ENCODE data around the gene PGPEP1. TPM values are rescaled to one million over a fixed set of nuclear protein-coding genes. Genes with fewer than 3 reads are reported as not detected.
"Not testable (repeated sequence)": the region's sequence is repeated elsewhere in the genome, so short reads cannot be mapped to it uniquely, and the experiment has no call there.

The PGPEP1 gene
- total RNA-seq, 6 experiments from 2014 or later: 33.0 to 55.5 (median 40.7) TPM

DNA sequence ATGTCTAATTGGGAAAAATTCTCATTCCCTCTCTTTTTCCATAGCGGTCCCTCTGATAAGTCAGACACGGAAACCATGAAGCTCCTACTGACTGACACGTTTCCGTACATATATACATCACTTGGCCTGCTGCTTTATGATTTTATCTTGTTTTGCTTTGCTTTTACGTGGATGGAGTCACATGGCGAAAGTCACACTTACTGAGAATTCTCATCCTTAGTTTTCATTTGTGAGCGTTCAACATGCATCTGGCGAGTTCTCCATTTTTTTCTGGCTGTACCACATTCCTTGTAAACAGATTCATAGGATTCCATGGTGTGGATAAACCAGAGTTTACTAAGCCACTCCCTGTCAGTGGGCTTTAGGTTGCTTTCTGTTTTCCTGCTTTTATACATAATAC lies 21.2 kb downstream of the PGPEP1 start:
- H3K27me3 ChIP-seq: no peaks in the 10 kb centered on the region
- DNase-seq (no peak), ATAC-seq (no peak)
- H3K9me3 ChIP-seq: no peaks in the 10 kb centered on the region
- intact Hi-C loops (cut with DNase I): no loop called here
- H3K36me3 ChIP-seq: peaks cover 0 to 48% (median 16%) of the 10 kb centered on the region in 4 donors
- peaks cover 0 to 32% (median 10%) of the 10 kb centered on the region in 4 donors for H3K4me1 ChIP-seq
- H3K4me3 ChIP-seq: no peak overlapping the region
- TF ChIP-seq POLR2A (IDR thresholded peaks at IDR 0.05): no peak
- TF ChIP-seq CTCF (IDR thresholded peaks at IDR 0.05): no peak
- 94% methylated on average over 8 of the region's 8 CpGs for WGBS (ENCODE audit: insufficient coverage, low coverage, low lambda C conversion rate, missing lambda C conversion rate)
- no peak overlapping the region for H3K27ac ChIP-seq

- no peak for DNase-seq
- 78% methylated on average over 7 of the region's 17 CpGs for whole genome bisulfite sequencing (ENCODE audit: insufficient coverage, low coverage, low lambda C conversion rate, missing lambda C conversion rate)
- no peaks in the 10 kb centered on the region for H3K9me3 ChIP-seq
- peaks cover 0 to 38% (median 14%) of the 10 kb centered on the region in 4 donors for H3K36me3 ChIP-seq
- H3K27me3 ChIP-seq: no peaks in the 10 kb centered on the region
- TF ChIP-seq CTCF (IDR thresholded peaks at IDR 0.05) (no peak), POLR2A (IDR thresholded peaks at IDR 0.05) (no peak)
- intact Hi-C loops (cut with DNase I): no loop called here
- peak in 3 of 4 donors; percentile 13 to 36 (median 24) for ATAC-seq
- H3K4me3 ChIP-seq: no peak overlapping the region
- peak overlapping the region in 2 of 3 donors; percentile 70 to 90 for H3K27ac ChIP-seq
- H3K4me1 ChIP-seq: peaks cover 0 to 18% (median 5%) of the 10 kb centered on the region in 4 donors
Measured at GRCh38 chr19:18362934-18363542, 22.6 kb downstream of the PGPEP1 start.

GRCh38 chr19:18363787-18364186 lies 23.4 kb downstream of the PGPEP1 start:
- intact Hi-C loops (cut with DNase I): no loop called here
- Histone ChIP-seq H3K4me3 (no peak overlapping the region), H3K27ac (peak overlapping the region in 2 of 3 donors; percentile 70 to 90), H3K9me3 (no peaks in the 10 kb centered on the region), H3K4me1 (peaks cover 0 to 18% (median 5%) of the 10 kb centered on the region in 4 donors), H3K27me3 (no peaks in the 10 kb centered on the region), H3K36me3 (peaks cover 0 to 30% (median 10%) of the 10 kb centered on the region in 4 donors)
- DNase-seq (no peak), ATAC-seq (no peak)
- 71% methylated on average over 4 of the region's 6 CpGs for WGBS (ENCODE audit: insufficient coverage, low coverage, low lambda C conversion rate, missing lambda C conversion rate)
- no peak for TF ChIP-seq POLR2A (IDR thresholded peaks at IDR 0.05)
- no peak for TF ChIP-seq CTCF (IDR thresholded peaks at IDR 0.05)

DNA sequence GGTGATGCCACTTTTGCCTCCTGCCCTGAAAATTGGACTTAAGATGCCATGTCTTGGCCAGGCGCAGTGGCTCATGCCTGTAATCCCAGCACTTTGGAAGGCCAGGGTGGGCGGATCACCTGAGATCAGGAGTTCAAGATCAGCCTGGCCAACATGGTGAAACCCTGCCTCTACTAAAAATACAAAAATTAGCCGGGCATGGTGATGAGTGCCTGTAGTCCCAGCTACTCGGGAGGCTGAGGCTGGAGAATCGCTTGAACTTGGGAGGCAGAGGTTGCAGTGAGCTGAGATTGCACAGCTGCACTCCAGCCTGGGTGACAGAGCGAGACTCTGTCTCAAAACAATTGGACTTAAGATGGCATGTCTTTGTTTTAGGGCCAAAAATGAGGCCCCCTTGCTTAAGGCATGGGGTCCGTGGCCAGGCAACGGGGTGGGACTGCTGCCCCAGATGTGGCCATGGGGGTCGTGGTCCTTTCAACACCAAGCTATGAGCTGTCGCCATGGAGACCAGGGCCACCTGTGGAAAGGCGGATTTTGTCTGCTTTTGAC lies 24.0 kb downstream of the PGPEP1 start:
- peak overlapping the region; percentile 51 to 90 (median 70) for H3K27ac ChIP-seq
- H3K27me3 ChIP-seq; intact Hi-C loops (cut with DNase I); DNase-seq; H3K9me3 ChIP-seq; H3K4me3 ChIP-seq: not testable (repeated sequence)
- peaks cover 0 to 25% (median 8%) of the 10 kb centered on the region in 4 donors for H3K36me3 ChIP-seq
- H3K4me1 ChIP-seq: peaks cover 0 to 18% (median 5%) of the 10 kb centered on the region in 4 donors
- 33% methylated on average over 6 of the region's 11 CpGs for WGBS (ENCODE audit: insufficient coverage, low coverage, low lambda C conversion rate, missing lambda C conversion rate)
- peak in 2 of 4 donors; percentile 4 to 24 for ATAC-seq

- TF ChIP-seq CTCF (IDR thresholded peaks at IDR 0.05) (no peak), POLR2A (IDR thresholded peaks at IDR 0.05) (peak; percentile 24)
- H3K27me3 ChIP-seq: no peaks in the 10 kb centered on the region
- H3K4me3 ChIP-seq: no peak overlapping the region
- H3K36me3 ChIP-seq: peaks cover 0 to 19% (median 8%) of the 10 kb centered on the region in 4 donors
- H3K27ac ChIP-seq: peak overlapping the region; percentile 51 to 90 (median 70)
- WGBS (ENCODE audit: insufficient coverage, low coverage, low lambda C conversion rate, missing lambda C conversion rate): 8% methylated on average over 3 of the region's 15 CpGs
- peaks cover 0 to 18% (median 5%) of the 10 kb centered on the region in 4 donors for H3K4me1 ChIP-seq
- intact Hi-C loops (cut with DNase I): no loop called here
- DNase-seq (peak; percentile 76 to 82 (median 79)), ATAC-seq (peak; percentile 73 to 80 (median 74))
- H3K9me3 ChIP-seq: no peaks in the 10 kb centered on the region
Measured at GRCh38 chr19:18364826-18365528, 24.6 kb downstream of the PGPEP1 start.

Data from right lobe of liver (tissue), 6 donors.